HG03442 (cell line): ENCODE results near the gene NTN5.
"Not testable (repeated sequence)": the region's sequence is repeated elsewhere in the genome, so short reads cannot be mapped to it uniquely, and the experiment has no call there.

ENCODE experiments used
- ATAC-seq: cut with Tn5 transposase; IDR thresholded peaks from one replicate; pipeline ENCODE4 v1.9.1; 2021; ENCODE audit warnings: mild to moderate bottlenecking, moderate library complexity; ENCODE audit not compliant: unreplicated experiment

The NTN5 gene, protein sequence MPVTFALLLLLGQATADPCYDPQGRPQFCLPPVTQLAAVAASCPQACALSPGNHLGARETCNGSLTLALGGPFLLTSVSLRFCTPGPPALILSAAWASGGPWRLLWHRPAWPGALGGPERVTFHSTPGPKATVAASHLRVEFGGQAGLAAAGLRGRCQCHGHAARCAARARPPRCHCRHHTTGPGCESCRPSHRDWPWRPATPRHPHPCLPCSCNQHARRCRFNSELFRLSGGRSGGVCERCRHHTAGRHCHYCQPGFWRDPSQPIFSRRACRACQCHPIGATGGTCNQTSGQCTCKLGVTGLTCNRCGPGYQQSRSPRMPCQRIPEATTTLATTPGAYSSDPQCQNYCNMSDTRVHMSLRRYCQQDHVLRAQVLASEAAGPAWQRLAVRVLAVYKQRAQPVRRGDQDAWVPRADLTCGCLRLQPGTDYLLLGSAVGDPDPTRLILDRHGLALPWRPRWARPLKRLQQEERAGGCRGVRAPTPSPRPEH

DNA sequence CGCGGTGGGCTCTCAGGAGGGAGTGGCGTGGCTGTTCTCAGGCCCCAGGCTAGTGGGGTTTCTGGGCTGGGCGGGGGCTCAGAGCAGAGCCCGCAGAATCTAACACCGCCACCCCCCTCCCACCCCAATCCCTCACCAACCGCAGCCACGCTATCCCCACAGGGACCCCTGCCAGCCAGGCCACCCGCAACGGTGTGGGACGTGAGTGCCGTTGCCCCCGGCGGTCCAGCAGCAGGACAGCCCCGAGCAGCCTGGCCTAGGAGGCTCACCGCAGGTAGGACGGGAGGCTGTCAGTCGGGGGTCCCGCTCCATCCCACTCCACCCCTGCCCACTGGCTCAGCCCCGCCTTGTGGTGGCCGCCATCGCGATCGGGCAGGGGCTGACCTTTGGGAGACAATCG is at the start of gene NTN5:
NTN5 (minus strand) TSS at position 24 of the 400 bp plus-strand sequence. CDS start 2,031 bp downstream, outside the sequence.
- ATAC-seq, result no peak

DNA sequence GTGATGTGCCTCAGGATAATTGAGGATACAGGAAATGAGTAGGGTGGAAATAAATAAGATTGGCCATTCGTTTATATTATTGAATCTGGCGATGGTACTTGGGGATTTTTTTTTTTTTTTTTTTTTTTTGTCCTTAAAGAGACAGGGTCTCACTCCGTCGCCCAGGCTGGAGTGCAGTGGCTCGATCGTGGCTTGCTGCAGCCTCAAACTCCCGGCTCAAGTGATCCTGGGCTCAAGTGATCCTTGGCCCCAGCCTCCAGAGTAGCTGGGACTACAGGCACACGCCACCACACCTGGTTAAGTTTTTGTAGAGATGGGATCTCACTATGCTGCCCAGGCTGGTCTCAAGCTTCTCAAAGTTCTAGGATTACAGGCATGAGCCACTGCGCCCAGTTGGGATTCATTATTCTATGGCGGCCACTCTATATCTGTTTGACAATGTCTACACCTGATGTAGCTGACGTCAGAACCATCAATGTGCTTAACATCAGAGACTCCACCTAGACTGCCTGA is 49.4 kb upstream of the NTN5 start:
- no peak for ATAC-seq

DNA sequence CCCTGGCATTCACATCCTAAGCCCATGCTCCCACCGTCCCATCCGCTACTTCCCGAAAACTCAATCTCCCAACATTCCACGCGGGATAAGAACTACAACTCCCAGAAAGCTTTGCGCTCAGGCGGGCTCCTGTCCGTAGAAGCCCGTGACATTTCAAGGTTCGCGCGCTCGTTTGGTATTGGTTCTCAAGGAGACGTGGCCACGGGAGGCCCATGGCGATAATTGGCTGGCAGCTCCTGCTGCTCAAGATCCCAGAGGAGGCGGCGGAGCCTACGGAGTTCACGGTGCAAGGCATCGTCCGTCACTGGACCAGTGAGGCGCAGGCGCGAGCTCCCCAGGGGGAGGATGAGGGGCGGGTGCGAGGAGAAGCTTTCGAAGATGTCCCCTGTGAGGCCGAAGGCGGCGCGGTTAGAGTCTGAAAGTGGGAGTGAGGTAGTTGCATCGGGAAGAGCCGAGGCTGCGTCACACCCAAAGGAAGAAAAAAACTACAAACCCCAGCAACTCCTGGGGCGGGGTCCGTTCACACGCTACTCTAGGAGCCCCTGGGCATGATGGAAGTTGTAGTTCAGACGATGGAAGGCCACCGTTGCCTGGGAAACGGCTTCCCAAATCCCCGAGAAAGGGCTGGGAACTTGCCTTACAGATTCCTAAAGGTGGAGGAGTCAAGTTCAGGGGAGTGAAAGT is 47.9 kb upstream of the NTN5 start:
- ATAC-seq, result peak; percentile 74

DNA sequence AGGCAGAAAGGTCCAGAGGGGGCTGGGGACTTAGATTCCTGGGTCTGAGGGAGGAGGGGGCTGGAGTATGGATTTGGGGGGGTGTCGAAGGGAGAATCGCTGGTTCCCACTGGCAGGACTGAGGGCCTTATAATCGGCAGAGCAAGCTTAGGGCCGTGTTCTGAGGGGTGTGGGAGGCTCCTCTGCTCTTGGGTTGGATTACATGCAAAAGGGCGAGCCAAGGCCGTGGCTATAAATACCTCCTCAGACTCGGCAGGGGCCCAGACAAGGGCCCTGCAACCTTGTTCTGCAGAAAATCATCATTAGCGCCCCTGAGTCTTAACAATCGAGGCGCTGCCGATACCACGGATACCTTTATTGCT is 47.4 kb upstream of the NTN5 start:
- ATAC-seq, result peak; percentile 9

DNA sequence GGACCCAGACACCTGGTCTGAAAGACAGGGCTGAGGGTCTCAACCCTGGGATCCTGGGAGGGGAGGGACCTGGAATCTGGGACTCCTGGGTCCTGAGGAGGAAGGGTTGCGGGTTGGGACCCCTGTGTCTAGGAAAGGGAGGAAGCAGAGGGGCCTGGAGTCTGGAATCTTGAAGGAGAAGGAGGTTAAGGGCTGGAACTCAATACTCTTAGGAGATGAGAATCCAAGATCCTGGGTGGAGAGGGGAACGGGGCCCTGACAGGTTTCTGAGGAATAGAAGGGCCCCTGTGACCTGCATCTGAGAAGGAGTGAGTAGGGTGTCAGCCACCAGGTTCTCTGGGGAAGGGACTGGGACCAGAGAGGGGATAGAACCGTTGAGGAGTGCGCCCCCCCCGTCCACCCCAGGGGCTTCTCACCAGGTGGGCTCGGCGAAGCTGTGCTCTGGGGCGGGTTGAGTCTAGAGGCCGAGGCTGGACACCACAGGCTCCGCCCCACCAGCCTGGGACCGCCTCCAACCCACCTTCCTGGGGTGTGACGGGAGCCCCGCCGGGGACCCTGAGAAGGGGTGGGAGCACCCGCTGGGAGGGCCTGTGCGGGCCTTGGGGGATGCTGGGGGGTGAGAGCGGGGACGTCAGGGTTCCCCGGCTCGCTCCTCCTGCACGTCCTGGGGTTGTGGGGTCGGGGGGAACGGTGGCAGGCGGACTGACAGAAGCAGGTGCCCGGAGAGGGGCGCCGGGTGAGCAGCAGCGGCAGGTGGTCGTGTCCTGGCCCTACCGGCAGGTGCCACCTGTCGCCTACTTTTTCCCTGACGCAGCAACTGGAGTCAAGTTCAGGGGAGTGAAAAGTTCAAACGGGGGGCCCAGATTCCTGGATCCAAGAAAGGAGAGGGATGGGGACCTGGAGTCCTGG is 46.7 kb upstream of the NTN5 start, which contains the start of gene MAMSTR:
MAMSTR (minus strand) TSS at position 463 of the 909 bp plus-strand sequence. CDS start 694 bp downstream, outside the sequence.
- ATAC-seq, result no peak

DNA sequence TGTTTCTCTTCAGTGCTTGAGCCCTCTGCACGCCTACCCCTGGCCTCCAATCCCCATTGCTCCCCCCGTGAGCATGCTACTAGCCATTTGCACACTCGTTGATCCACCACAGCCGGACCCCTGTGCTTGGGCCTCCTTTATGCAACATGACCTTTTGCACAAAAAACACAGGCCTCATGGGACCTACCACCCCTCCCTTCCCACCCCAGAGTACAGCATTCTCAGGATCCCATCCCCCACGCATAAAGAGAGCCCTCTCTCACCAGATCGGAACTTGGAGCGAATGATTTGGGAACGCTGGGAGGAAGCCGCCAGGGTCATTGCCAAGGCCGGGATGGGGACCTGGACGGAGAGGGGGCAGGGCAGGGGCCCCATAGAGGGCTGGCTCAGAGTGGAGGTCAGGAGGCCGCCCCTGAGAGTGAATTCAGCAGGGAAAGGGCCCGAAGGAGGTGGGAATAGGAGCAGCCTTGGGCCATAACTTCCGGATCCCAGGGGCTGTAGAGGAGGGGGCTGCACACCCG is 46.0 kb upstream of the NTN5 start:
- no peak for ATAC-seq

DNA sequence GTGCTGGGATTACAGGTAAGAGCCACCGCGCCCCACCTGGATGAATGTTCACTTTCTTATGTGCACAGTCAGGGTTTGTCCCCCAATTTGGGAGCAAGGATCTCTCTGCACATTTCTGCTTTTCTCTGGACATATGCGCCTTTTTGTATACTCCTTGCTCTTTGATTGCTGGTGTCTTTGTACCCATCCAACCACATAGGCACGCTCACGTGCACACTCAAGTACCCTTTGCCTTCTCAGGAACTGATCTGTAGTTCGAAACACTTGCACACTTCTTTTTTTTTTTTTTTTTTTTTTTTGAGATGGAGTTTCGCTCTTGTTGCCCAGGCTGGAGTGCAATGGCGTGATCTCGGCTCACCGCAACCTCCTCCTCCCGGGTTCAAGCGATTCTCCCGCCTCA is 45.3 kb upstream of the NTN5 start:
- not testable (repeated sequence) for ATAC-seq

DNA sequence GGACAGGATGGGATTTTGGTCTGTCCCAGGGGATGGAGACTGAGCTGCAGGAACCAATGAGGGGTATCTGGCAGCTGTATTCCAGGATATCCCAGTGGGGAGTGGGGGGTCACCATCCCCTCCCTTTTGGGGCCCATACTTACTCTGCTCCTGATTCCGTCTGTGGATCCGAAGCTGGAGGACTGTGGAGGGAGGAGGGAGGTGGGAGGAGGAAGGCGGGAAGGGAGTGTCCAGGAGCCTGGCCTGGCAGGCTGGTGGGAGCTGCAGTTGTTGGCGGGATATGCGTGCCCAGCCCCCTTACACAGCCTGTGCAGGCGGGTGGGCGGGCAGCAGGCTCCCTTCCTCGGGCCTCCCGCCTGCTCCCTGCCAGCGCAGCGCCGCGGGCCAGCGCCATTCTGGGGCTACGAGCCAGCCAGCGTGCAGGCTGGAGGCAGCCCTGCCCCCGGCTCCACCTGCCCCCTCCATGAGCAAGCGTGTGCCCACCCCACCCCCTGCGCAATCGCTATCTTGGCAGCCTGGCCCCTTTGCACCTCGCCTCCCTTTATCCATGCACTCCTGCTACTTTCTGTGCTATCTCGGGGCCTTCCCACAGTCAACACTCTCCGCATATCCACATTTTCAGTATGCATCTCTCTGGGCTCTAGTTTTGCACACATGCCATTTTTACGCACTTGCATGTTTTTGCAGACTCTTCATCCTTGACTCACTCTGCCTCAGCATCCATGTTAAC is 43.9 kb upstream of the NTN5 start:
- no peak for ATAC-seq

DNA sequence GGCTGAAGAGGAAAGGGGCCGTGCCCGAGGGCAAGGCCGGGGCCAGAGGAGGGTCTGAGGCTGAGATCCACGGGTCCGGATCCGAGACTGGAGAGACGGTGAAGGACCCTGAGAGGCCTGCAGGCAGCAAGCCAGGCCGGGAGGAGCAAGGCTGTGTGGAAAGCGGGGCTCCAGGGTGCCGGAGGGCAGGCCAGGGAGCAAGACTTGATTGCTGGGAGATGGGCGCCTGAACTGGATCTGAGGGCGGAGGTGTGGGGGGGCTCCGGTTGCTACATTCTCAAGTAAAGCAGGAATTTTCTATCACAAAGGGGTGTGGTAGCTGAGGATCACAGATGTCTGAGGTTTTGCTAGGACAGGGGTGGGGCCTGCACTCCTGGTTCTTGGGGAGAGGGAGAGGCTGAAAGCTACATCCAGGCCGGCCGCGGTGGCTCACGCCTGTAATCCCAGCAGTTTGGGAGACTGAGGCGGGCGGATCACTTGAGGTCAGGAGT is 42.9 kb upstream of the NTN5 start:
- no peak for ATAC-seq

DNA sequence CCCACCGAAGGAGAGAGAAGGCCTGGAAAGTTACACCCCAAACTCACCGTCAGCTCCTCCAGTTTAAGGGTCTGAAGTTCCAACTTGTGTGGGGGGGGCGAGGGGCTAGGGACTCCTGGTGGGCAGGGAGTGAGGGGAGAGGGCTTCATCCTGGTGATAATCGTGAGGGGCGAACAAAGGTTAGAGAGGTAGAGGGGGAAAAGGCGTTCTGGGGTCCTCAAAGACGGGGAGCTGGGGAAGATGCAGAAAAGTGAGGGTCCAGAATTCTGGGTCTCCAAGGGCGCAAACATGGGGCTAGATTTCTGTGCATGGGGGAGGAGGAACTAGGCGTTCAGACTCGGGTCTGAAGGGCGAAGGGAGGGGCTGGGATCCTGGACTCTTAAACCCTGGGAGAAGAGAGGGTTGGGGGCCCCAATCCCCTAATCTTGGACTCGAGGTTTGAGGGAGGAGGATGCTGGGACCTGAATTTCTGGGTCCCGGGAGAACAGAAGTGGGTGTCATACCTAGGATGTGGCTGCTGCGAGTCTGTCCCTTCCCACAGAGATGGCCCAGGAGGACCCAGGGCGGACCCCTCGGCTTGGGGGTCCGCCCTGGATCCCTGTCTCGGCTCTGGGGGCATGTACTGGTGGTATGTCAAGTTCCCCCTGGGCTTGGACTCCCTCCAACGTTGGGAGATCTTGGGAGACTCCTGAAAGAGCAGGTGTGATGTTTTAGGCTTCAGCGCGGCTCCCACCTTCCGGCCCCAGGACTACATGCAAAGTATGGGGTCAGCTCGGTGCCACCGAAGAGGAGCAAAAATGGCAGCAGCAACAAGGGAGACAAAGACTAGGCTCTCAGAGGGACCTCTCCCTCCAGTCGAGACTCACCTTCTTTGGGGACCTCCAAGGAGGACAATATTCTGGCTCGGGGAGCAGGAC is 42.2 kb upstream of the NTN5 start:
- ATAC-seq, result no peak

DNA sequence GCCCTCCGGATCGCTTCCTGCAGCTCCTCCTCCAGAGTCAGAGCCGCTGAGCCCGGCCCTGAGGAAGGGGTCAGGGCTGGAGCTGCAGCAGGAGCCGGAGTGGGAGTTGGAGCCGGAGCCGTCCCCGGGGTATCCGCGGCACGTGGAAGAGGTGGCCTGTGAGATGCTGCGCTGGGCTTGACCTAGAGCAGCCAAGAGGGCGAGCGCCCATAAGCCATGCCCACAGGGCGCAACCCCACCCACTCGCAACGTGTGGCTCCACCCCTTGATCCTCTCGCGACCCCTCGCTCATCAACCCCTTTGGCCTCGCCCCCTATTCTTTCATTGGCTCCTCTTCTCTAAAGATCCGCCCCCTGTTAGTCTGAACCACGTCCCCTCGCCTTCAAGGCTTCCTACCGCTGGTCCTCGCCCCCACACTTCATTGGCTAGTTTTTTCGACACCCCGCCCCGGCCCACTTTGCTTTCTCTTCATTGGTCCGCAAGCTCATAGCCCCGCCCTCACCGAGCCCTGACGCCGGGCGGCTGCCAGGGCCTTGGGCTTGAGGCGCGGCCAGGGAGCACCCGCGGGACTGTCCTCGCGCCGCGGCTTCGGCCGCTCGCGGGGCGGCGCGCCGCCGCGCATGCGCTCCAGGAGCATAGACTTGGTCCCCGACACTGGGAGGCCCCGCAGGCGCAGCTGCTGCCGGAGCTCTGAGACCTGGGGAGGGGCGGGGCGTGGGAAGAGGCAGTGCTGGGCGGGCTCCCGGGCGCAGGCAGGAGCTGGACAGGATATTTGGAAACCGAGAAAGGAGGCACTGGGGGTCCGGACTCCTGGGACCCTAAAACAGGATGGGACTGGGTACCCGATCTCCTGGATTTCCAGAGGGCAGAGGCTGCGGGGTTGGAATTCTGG is 41.3 kb upstream of the NTN5 start:
- ATAC-seq, result peak; percentile 83

DNA sequence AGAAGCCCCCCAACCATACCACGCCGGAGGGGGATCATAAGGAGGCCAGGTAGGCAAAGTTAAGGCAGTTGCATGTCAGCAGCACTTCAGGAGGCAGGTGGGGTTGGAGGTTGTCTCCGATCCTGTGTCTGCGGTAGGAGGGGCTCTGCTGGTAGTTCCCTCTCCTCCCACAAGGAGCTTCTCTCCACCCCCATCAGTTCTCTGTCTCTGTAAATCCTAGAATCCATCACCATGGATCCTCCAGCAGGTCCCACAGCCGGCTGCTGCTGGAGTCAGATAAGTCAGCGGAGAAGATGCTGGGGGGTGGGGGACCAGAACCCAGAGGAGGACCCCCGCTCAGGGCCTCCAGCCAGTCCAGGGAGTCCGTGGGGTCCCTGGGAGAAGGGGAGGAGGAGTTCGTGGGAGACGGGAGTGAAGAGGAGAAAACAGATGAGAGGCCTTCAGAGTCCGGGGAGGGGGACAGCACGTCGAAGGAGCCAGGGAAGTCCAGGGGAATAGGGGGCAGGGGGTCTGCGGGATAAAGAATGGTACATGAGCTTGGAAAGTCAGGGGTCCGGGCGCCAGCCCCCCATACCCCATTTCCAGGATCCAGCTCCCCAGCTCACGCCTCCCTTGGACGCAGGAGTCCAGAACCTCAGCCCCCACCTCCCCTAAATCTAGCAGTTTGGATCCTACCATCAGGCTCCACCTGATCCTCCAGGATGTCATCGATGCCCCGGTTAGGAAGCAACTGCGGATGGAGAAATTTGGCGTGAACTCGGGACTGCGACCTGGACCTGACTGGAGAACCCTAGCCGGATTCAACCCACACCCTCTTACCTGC is 40.4 kb upstream of the NTN5 start:
- ATAC-seq, result no peak

DNA sequence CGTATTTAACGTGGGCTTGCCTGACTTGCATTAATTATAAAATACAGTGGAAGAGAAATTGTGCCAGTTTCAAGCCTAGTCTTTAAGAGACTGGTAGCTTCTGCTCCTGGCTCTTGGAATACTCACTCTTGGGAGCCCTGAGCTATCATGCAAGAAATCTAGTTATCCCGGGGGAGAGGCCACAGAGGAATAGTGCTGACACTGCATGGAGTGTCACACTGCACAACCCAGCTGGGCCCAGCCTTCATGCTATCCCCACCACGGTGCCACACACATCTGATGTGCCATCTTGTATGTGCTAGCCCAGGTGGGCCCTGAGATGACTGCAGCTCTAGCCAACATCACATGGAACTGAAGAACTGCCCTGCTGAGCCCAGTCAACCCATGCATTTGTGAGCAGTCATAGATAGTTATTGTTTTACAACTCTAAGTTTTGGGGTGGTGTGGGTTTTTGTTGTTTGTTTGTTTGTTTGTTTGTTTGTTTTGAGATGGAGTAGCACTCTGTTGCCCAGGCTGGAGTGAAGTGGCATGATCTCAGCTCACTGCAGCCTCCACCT is 38.4 kb upstream of the NTN5 start:
- no peak for ATAC-seq

DNA sequence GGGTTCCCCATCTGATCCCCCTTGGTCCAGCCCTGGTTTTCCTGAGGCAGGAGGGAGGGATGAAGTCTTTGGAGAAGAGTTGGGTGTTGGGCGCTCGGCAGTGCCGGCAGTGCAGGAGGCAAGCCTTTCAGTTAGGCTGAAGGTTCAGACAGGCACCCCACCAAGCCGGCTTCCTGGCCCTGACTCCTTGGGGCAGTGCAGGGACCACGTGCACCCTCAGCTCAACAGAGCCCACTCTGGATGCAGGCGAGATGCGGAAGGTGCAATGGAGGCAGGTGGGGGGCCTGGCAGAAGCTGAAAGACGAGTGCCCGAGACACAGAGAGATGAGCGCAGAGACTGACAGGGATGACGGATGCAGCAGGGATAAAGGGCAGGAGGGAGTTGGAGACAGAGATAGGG is 35.7 kb upstream of the NTN5 start:
- ATAC-seq, result no peak

DNA sequence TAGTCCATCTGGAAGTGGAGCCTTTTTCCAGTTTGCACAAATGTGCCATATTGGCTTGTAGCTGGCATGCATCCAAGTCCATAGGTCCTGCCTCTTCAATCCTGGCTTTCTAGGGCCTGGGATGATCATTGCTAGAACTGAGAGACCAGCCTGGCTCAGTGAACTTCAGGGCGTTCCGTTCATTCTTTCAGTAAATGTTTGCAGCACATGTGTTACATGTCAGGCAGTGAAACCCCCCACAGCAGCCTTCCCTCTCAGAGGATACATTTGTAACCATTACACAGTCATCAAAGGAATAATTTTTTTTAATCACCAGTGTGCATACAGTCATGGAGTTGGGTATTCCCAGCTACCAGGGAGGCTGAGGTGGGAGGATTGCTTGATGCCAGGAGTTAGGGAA is 32.6 kb upstream of the NTN5 start:
- ATAC-seq, result no peak

DNA sequence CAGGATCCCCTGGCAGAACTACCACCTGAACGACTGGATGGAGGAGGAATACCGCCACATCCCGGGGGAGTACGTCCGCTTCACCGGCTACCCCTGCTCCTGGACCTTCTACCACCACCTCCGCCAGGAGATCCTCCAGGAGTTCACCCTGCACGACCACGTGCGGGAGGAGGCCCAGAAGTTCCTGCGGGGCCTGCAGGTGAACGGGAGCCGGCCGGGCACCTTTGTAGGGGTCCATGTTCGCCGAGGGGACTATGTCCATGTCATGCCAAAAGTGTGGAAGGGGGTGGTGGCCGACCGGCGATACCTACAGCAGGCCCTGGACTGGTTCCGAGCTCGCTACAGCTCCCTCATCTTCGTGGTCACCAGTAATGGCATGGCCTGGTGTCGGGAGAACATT is 30.5 kb upstream of the NTN5 start:
- no peak for ATAC-seq

DNA sequence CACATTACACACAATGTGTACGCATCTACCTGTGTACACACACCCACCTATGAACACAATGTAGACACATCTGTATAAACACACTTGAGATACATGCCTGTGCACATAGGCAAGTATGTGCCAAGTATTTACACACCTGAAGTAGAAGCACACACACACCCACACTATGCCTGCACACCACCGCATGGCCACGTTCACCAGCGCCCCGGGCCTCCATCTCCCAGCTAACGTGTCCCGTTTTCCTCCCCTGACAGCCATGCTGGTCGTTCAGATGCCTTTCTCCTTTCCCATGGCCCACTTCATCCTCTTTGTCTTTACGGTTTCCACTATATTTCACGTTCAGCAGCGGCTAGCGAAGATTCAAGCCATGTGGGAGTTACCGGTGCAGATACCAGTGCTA is 29.9 kb upstream of the NTN5 start:
- ATAC-seq, result no peak
